Lower lobe of right lung (tissue), 2 donors: ENCODE data around the gene ROPN1B. TPM values are rescaled to one million over a fixed set of nuclear protein-coding genes. Genes with fewer than 3 reads are reported as not detected.

Source experiments
- ATAC-seq, 2 donors: fragments of 200-7000 bp; cut with Tn5 transposase; one replicate each; pipeline ENCODE4 v1.9.1; 2020 to 2022; ENCODE audit warnings: mild to moderate bottlenecking in 2 of 2, moderate library complexity in 2 of 2
- DNase-seq: peaks from one replicate; pipeline ENCODE4 v3.0.0-alpha.2; 2020
- H3K27ac ChIP-seq: fragments of 200-600 bp; one replicate; pipeline ENCODE4 v1.8.0; 2022
- H3K27me3 ChIP-seq: fragments of 200-600 bp; one replicate; pipeline ENCODE4 v1.8.0; 2022; ENCODE audit warnings: low read depth
- H3K36me3 ChIP-seq: fragments of 200-600 bp; one replicate; pipeline ENCODE4 v1.8.0; 2022; ENCODE audit warnings: mild to moderate bottlenecking
- H3K4me1 ChIP-seq: fragments of 200-600 bp; one replicate; pipeline ENCODE4 v1.8.0; 2022
- H3K4me3 ChIP-seq: fragments of 200-600 bp; one replicate; pipeline ENCODE4 v1.8.0; 2022; ENCODE audit warnings: mild to moderate bottlenecking
- H3K9me3 ChIP-seq: fragments of 200-600 bp; one replicate; pipeline ENCODE4 v1.8.0; 2022
- intact Hi-C: fragments of 100-400 bp; cut with DNase I; formaldehyde crosslinking; loops from one replicate; pipeline ENCODE4 v1.11.0; 2022
- total RNA-seq: library from RNA; stranded (reverse); fragmentation: NEBNext Ultra II Directional; extraction: Animal tissue kit (Norgen Biotek cat#: 25700); gene quantifications from one replicate; pipeline ENCODE4 v1.2.1, GENCODE V29; 2021
- TF ChIP-seq, protein P1 (sequence below): fragments of 200-600 bp; IDR thresholded peaks from one replicate; pipeline ENCODE4 v1.8.0; 2022; ENCODE audit warnings: antibody characterized with exemption, mild to moderate bottlenecking
- donor health status: DM: no; HTN: yes; CAD: no; lungs with severe emphysema.

ROPN1B gene
- total RNA-seq, 1 donor from 2014 or later, result 0.50 TPM

DNA sequence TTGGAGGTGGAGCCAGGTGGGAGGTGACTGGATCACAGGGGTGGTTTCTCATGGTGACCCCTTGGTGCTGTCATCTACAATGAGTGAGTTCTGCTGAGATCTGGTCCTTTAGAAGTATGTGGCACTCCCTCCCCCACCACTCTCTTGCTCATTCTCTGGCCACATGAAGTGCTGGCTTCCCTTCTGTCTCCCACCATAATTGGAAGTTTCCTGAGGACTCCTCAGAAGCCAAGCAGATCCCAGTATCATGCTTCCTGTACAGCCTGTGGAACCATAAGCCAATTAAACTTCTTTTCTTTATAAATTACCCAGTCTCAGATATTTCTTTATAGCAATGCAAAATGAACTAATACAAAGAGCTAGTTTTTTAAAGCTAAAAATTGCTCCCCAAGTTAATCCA lies 60.3 kb downstream of the ROPN1B start:
- no peak overlapping the region for H3K27ac ChIP-seq
- H3K4me1 ChIP-seq, result no peaks in the 10 kb centered on the region
- H3K4me3 ChIP-seq, result no peak overlapping the region
- intact Hi-C loops, result no loop called here
- H3K9me3 ChIP-seq, result peaks cover 12% of the 10 kb centered on the region
- no peak for DNase-seq
- no peak for ATAC-seq
- H3K27me3 ChIP-seq, result no peaks in the 10 kb centered on the region
- peaks cover 30% of the 10 kb centered on the region for H3K36me3 ChIP-seq
- TF ChIP-seq, protein P1, sequence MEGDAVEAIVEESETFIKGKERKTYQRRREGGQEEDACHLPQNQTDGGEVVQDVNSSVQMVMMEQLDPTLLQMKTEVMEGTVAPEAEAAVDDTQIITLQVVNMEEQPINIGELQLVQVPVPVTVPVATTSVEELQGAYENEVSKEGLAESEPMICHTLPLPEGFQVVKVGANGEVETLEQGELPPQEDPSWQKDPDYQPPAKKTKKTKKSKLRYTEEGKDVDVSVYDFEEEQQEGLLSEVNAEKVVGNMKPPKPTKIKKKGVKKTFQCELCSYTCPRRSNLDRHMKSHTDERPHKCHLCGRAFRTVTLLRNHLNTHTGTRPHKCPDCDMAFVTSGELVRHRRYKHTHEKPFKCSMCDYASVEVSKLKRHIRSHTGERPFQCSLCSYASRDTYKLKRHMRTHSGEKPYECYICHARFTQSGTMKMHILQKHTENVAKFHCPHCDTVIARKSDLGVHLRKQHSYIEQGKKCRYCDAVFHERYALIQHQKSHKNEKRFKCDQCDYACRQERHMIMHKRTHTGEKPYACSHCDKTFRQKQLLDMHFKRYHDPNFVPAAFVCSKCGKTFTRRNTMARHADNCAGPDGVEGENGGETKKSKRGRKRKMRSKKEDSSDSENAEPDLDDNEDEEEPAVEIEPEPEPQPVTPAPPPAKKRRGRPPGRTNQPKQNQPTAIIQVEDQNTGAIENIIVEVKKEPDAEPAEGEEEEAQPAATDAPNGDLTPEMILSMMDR, result no peak

DNA sequence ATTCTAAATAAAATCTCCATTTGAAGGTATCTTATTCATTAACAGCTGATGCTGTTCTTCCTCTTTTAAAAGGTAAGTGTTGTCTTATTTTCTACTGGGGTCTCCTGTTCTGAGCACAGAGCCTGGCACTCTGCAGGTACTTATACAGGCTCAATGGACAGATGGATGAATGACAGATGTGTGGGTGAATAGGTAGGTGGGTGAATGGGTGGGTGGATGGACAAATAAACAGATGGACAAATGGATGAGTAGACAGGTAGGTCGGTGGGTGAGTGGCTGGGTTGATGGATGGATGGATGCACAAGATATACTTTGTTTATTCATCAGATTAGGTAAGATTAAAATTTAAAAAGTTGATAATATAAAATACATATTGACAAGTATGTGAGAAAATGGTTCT lies 61.5 kb downstream of the ROPN1B start:
- ATAC-seq, result no peak
- intact Hi-C loops, result no loop called here
- H3K36me3 ChIP-seq, result peaks cover 25% of the 10 kb centered on the region

DNA sequence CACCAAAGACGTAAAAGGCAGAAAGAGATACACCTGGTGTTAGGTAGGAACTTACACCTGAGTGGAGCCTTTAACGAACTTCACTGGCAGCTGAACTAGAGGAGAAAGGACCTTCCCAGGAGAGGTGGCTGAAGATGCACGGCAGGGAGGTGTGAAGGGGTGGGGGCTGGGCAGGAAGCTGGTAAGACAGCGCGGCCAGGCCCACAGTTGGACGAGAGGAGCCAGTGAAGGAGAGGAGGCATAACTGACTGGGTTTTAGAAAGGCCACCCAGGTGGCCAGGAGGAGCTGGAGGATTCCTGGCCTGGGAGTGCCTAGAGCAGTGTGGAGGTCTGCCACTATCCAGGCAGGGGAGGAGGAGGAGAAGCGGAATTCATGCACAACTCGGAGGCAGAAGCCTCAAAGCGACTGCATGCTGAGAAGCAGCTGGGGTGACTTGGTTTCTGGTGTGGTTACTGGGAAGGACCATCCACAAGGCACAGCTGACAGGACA lies 63.0 kb downstream of the ROPN1B start:
- Histone ChIP-seq H3K36me3 (peaks cover 19% of the 10 kb centered on the region), H3K4me1 (no peaks in the 10 kb centered on the region), H3K9me3 (peaks cover 12% of the 10 kb centered on the region), H3K4me3 (no peak overlapping the region), H3K27ac (no peak overlapping the region), H3K27me3 (no peaks in the 10 kb centered on the region)
- intact Hi-C loops, result no loop called here
- ATAC-seq (no peak), DNase-seq (no peak)
- TF ChIP-seq, protein P1, result no peak

More for the DNA sequence above, 61.5 kb downstream of the ROPN1B start:
- DNase-seq, result no peak
- Histone ChIP-seq H3K4me3 (no peak overlapping the region), H3K27me3 (no peaks in the 10 kb centered on the region), H3K9me3 (peaks cover 12% of the 10 kb centered on the region), H3K4me1 (no peaks in the 10 kb centered on the region), H3K27ac (no peak overlapping the region)
- TF ChIP-seq, protein P1, result no peak

Other genes starting within 250 kb of the ROPN1B start
- gene SLC41A3, start 114.9 kb downstream of the ROPN1B start, total RNA-seq, result 36.2 TPM
- 2.8 TPM for gene ALDH1L1, start 211.4 kb downstream of the ROPN1B start, total RNA-seq